K562 (cell line): ENCODE data around the gene LDLR. TPM values are rescaled to one million over a fixed set of nuclear protein-coding genes. Genes with fewer than 3 reads are reported as not detected.
A peak's percentile ranks its signal among the peaks of the same experiment; 100 is the strongest.

Experiments used
- CREM ChIP-seq: IDR thresholded peaks from 2 replicates; pipeline ENCODE4 v1.6.1; 2014; ENCODE audit warnings: antibody characterized with exemption, low read depth
- EZH2 ChIP-seq: IDR thresholded peaks from 2 replicates; pipeline ENCODE4 v1.6.1; 2012; ENCODE audit warnings: low read depth, mild to moderate bottlenecking, inconsistent platforms, low read length, borderline replicate concordance
- KDM1A ChIP-seq, 2 experiments: fragments of 450-650 bp; IDR thresholded peaks; 2 replicates each; pipeline ENCODE4 v1.6.1; 2016; ENCODE audit warnings: mild to moderate bottlenecking in 2 of 2
- MBD2 ChIP-seq: sonication (generic); IDR thresholded peaks from 2 replicates; pipeline ENCODE4 v1.6.1; 2016; ENCODE audit warnings: low read depth, borderline replicate concordance
- NR2C2 ChIP-seq, 2 experiments: fragments of 200-800 bp in 1 of 2; sonication (Bioruptor generic) in 1 of 2; sonication (generic) in 1 of 2; formaldehyde crosslinking in 1 of 2; IDR thresholded peaks; 2 replicates each; pipeline versions ENCODE4 v1.6.1 to v1.8.0; 2016 to 2022; ENCODE audit warnings: mild to moderate bottlenecking in 1 of 2, missing compliant biosample characterization in 1 of 2, missing genetic modification characterization in 1 of 2, missing genetic modification reagents in 1 of 2
- PHTF2 ChIP-seq: fragments of 250-450 bp; sonication (Bioruptor Pico); IDR thresholded peaks from 2 replicates; pipeline ENCODE4 v1.5.0; 2021; ENCODE audit warnings: mild to moderate bottlenecking
- RBM34 ChIP-seq: fragments of 200-400 bp; formaldehyde crosslinking; IDR thresholded peaks from 2 replicates; pipeline ENCODE4 v1.6.1; 2018; ENCODE audit warnings: low read length, borderline replicate concordance; ENCODE audit not compliant: insufficient read depth
- RNF2 ChIP-seq: sonication (generic); IDR thresholded peaks from 2 replicates; pipeline ENCODE4 v1.6.1; 2016
- ZKSCAN1 ChIP-seq: fragments of 150-350 bp; IDR thresholded peaks from 2 replicates; pipeline ENCODE4 v1.6.1; 2016; ENCODE audit warnings: low read depth, low read length
- ZNF316 ChIP-seq: fragments of 450-650 bp; IDR thresholded peaks from 2 replicates; pipeline ENCODE4 v1.6.1; 2016
- polyA plus RNA-seq, 8 experiments: library from polyadenylated mRNA; depleted of rRNA in 4 of 8; stranded (reverse) in 5 of 8; unstranded in 3 of 8; fragments of >200 nt; fragmentation: Nextera tagmentation in 2 of 8; fragmentation: Illumina TruSeq in 1 of 8; extraction: Ambion mirVana in 2 of 8; extraction: Trizol in 1 of 8; gene quantifications; 2 replicates each; pipeline versions ENCODE4 v1.2.1 to v1.2.3, GENCODE V29; 2011 to 2014; ENCODE audit warnings: inconsistent platforms in 1 of 8, missing spikeins in 1 of 8
- total RNA-seq, 7 experiments: library from RNA; depleted of rRNA in 6 of 7; stranded (reverse); fragments of >200 nt in 6 of 7; fragmentation: Illumina TruSeq in 2 of 7; extraction: Trizol in 2 of 7; gene quantifications; 2 replicates each; pipeline versions ENCODE4 v1.2.1 to v1.2.3, GENCODE V29; 2011 to 2021; ENCODE audit warnings: low replicate concordance in 1 of 7
- TF ChIP-seq, protein P1 (sequence below): fragments of 450-650 bp; formaldehyde crosslinking; IDR thresholded peaks from 2 replicates; pipeline ENCODE4 v1.4.0; 2020; ENCODE audit warnings: mild to moderate bottlenecking, moderate library complexity
- TF ChIP-seq, protein P2 (sequence below), 2 experiments: fragments of 150-350 bp in 1 of 2; IDR thresholded peaks; 2 replicates each; pipeline ENCODE4 v1.6.1; 2012 to 2016; ENCODE audit warnings: low read depth in 2 of 2, low read length in 2 of 2, mild to moderate bottlenecking in 1 of 2, moderate library complexity in 1 of 2
- TF ChIP-seq, protein P3 (sequence below): conservative IDR thresholded peaks from 2 replicates; pipeline ENCODE4 v1.6.1; 2011; ENCODE audit warnings: low read depth, mild to moderate bottlenecking, low read length; ENCODE audit not compliant: control insufficient read depth
- TF ChIP-seq, protein P4 (sequence below): fragments of 450-650 bp; IDR thresholded peaks from 2 replicates; pipeline ENCODE4 v1.6.1; 2016; ENCODE audit warnings: borderline replicate concordance
- TF ChIP-seq, protein P5 (sequence below): IDR thresholded peaks from 2 replicates; pipeline ENCODE4 v1.6.1; 2012; ENCODE audit warnings: low read depth, low read length, improper control_type of control experiment, borderline replicate concordance

The LDLR gene
- total and polyA plus RNA-seq, 9 of the 15 experiments (the other 6 are each of a cell fraction or from before 2014, with no cell fraction given) = 19.9 to 114 (median 56.3) TPM

DNA sequence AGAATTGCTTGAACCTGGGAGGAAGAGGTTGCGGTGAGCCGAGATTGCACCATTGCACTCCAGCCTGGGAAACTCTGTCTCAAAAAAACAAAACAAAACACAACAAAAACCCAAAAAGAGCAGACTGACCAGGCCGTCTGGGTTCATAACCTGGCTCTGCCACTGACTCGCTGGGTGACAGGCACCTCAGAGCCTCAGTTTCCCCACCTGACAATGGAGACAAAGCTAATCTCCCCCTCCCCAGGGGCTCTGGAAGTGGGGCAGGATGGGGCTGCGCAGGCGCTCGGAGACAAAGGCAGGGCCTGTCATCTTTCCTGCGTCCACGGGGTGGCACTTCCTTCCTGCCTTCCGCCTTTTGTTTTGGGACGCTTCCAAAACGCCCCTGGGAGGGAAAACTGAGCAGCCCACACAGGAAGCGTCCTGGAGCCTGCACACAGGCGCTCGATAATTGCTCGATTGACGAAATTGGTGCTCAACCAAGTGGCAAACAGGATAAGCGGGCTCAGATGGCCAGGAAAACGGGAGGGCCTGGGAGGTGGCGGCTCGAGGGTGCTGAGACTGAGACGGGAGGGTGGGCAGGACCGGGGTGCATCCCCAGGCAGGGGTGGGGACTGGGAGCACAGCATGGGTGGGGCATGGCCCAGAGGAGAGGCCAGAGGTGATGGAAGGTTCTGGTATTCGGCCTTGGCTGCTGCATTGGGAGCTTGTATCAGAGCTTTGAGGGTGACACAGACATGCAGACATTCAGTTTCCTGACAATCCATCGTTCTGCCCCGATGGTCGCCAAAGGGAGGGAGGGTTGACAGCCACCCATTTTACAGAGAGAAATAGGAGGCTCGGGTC, 48.5 kb downstream of the LDLR start (continued):
- TF ChIP-seq NR2C2 (CRISPR knock-in tag; IDR thresholded peaks at IDR 0.05) (no peak), NR2C2 (tag; IDR thresholded peaks at IDR 0.05) (no peak), ZNF316 (0 out of 2 replicates have a peak, but pooled peaks have one; percentile 2), RBM34 (no peak), MBD2 (no peak), PHTF2 (CRISPR knock-in tag) (no peak), CREM (peak; percentile 20; the same call in 1 of the 2 replicates), ZKSCAN1 (0 out of 2 replicates have a peak, but pooled peaks have one; percentile 55), KDM1A (IDR thresholded peaks at IDR 0.05) (0 out of 4 replicates have a peak, but pooled peaks of 1 of the 2 experiments have one; percentile 27), RNF2 (no peak), EZH2 (no peak)
- TF ChIP-seq, protein P1, sequence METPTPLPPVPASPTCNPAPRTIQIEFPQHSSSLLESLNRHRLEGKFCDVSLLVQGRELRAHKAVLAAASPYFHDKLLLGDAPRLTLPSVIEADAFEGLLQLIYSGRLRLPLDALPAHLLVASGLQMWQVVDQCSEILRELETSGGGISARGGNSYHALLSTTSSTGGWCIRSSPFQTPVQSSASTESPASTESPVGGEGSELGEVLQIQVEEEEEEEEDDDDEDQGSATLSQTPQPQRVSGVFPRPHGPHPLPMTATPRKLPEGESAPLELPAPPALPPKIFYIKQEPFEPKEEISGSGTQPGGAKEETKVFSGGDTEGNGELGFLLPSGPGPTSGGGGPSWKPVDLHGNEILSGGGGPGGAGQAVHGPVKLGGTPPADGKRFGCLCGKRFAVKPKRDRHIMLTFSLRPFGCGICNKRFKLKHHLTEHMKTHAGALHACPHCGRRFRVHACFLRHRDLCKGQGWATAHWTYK (CRISPR knock-in tag) = peak; percentile 16; the same call in 1 of the 2 replicates
- TF ChIP-seq, protein P2, sequence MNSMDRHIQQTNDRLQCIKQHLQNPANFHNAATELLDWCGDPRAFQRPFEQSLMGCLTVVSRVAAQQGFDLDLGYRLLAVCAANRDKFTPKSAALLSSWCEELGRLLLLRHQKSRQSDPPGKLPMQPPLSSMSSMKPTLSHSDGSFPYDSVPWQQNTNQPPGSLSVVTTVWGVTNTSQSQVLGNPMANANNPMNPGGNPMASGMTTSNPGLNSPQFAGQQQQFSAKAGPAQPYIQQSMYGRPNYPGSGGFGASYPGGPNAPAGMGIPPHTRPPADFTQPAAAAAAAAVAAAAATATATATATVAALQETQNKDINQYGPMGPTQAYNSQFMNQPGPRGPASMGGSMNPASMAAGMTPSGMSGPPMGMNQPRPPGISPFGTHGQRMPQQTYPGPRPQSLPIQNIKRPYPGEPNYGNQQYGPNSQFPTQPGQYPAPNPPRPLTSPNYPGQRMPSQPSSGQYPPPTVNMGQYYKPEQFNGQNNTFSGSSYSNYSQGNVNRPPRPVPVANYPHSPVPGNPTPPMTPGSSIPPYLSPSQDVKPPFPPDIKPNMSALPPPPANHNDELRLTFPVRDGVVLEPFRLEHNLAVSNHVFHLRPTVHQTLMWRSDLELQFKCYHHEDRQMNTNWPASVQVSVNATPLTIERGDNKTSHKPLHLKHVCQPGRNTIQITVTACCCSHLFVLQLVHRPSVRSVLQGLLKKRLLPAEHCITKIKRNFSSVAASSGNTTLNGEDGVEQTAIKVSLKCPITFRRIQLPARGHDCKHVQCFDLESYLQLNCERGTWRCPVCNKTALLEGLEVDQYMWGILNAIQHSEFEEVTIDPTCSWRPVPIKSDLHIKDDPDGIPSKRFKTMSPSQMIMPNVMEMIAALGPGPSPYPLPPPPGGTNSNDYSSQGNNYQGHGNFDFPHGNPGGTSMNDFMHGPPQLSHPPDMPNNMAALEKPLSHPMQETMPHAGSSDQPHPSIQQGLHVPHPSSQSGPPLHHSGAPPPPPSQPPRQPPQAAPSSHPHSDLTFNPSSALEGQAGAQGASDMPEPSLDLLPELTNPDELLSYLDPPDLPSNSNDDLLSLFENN (IDR thresholded peaks at IDR 0.05; ENCODE audit: low read depth in 2 of 2, low read length in 2 of 2) = 0 out of 4 replicates have a peak, but pooled peaks of 1 of the 2 experiments have one; percentile 24
- TF ChIP-seq, protein P3, sequence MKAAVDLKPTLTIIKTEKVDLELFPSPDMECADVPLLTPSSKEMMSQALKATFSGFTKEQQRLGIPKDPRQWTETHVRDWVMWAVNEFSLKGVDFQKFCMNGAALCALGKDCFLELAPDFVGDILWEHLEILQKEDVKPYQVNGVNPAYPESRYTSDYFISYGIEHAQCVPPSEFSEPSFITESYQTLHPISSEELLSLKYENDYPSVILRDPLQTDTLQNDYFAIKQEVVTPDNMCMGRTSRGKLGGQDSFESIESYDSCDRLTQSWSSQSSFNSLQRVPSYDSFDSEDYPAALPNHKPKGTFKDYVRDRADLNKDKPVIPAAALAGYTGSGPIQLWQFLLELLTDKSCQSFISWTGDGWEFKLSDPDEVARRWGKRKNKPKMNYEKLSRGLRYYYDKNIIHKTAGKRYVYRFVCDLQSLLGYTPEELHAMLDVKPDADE = 0 out of 2 replicates have a peak, but pooled peaks have one; percentile 34
- TF ChIP-seq, protein P4, sequence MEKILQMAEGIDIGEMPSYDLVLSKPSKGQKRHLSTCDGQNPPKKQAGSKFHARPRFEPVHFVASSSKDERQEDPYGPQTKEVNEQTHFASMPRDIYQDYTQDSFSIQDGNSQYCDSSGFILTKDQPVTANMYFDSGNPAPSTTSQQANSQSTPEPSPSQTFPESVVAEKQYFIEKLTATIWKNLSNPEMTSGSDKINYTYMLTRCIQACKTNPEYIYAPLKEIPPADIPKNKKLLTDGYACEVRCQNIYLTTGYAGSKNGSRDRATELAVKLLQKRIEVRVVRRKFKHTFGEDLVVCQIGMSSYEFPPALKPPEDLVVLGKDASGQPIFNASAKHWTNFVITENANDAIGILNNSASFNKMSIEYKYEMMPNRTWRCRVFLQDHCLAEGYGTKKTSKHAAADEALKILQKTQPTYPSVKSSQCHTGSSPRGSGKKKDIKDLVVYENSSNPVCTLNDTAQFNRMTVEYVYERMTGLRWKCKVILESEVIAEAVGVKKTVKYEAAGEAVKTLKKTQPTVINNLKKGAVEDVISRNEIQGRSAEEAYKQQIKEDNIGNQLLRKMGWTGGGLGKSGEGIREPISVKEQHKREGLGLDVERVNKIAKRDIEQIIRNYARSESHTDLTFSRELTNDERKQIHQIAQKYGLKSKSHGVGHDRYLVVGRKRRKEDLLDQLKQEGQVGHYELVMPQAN = no peak
- TF ChIP-seq, protein P5, sequence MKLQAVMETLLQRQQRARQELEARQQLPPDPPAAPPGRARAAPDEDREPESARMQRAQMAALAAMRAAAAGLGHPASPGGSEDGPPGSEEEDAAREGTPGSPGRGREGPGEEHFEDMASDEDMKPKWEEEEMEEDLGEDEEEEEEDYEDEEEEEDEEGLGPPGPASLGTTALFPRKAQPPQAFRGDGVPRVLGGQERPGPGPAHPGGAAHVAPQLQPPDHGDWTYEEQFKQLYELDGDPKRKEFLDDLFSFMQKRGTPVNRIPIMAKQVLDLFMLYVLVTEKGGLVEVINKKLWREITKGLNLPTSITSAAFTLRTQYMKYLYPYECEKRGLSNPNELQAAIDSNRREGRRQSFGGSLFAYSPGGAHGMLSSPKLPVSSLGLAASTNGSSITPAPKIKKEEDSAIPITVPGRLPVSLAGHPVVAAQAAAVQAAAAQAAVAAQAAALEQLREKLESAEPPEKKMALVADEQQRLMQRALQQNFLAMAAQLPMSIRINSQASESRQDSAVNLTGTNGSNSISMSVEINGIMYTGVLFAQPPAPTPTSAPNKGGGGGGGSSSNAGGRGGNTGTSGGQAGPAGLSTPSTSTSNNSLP = no peak
